ENCODE data around the gene TCEAL7.

GRCh38 chrX:103357871-103358270, 27.8 kb downstream of the TCEAL7 start:
- no peak for TF ChIP-seq ARNTL (CRISPR knock-in tag; IDR thresholded peaks at IDR 0.05; ENCODE audit: borderline replicate concordance, low read depth)
- no peak for TF ChIP-seq ESRRG (CRISPR knock-in tag; IDR thresholded peaks at IDR 0.05)
- no peak for TF ChIP-seq RARB (CRISPR knock-in tag; IDR thresholded peaks at IDR 0.05)
- no peak for TF ChIP-seq SNAI2 (CRISPR knock-in tag; IDR thresholded peaks at IDR 0.05)
- no peak for TF ChIP-seq PATZ1 (CRISPR knock-in tag; IDR thresholded peaks at IDR 0.05; ENCODE audit: borderline replicate concordance)
- no peak for TF ChIP-seq OSR1 (CRISPR knock-in tag; IDR thresholded peaks at IDR 0.05)
- TF ChIP-seq ZNF565 (CRISPR knock-in tag; conservative IDR thresholded peaks at IDR 0.05; ENCODE audit: low read depth) = no peak
- TF ChIP-seq CSRNP3 (CRISPR knock-in tag; IDR thresholded peaks at IDR 0.05) = no peak
- TF ChIP-seq TSHZ2 (CRISPR knock-in tag; IDR thresholded peaks at IDR 0.05) = no peak

All from SK-N-SH treated with all-trans-retinoic acid at 6 μM for 48 hours (cell line).